Measurements from ENCODE around the gene SKOR1.

SKOR1 gene

GRCh38 chr15:67784856-67785430 lies 40.4 kb upstream of the SKOR1 start:
- Histone ChIP-seq H3K4me2 (ENCODE audit: low read length) (peak overlapping the region; percentile 50), H3F3A (ENCODE audit: insufficient read depth, low read length) (peaks cover 12% of the 10 kb centered on the region), H3K4me3 (ENCODE audit: low read depth, low read length, poor library complexity, severe bottlenecking) (peak overlapping the region; percentile 11), H3K27ac (ENCODE audit: low read depth, low read length, poor library complexity, severe bottlenecking) (peak overlapping the region; percentile 99), H3K4me1 (ENCODE audit: insufficient read depth, low read length, severe bottlenecking) (peaks cover 90% of the 10 kb centered on the region), H3K9me2 (ENCODE audit: low read depth, low read length) (no peaks in the 10 kb centered on the region), H3K27me3 (ENCODE audit: insufficient read depth, low read length) (no peaks in the 10 kb centered on the region), H3K9ac (ENCODE audit: low read length) (peak overlapping the region; percentile 62), H3K36me3 (ENCODE audit: insufficient read depth, low read length) (no peaks in the 10 kb centered on the region), H3K9me3 (ENCODE audit: low read length) (no peaks in the 10 kb centered on the region), H4K20me1 (ENCODE audit: insufficient read depth, low read length) (no peaks in the 10 kb centered on the region), H2AFZ (ENCODE audit: low read length) (no peak overlapping the region), H3K79me2 (ENCODE audit: insufficient read depth, low read length) (peaks cover 14% of the 10 kb centered on the region; the same call in 1 of the 2 replicates)
- TF ChIP-seq CTCF (IDR thresholded peaks at IDR 0.05; ENCODE audit: low read length): no peak
- no peak for TF ChIP-seq EZH2 (IDR thresholded peaks at IDR 0.05; ENCODE audit: borderline replicate concordance, low read length)

- TF ChIP-seq EZH2 (IDR thresholded peaks at IDR 0.05; ENCODE audit: borderline replicate concordance, low read length) (no peak), CTCF (IDR thresholded peaks at IDR 0.05; ENCODE audit: low read length) (no peak)
- Histone ChIP-seq H3K9me3 (ENCODE audit: low read length) (no peaks in the 10 kb centered on the region), H3K9me2 (ENCODE audit: low read depth, low read length) (no peaks in the 10 kb centered on the region), H3K36me3 (ENCODE audit: insufficient read depth, low read length) (no peaks in the 10 kb centered on the region), H3F3A (ENCODE audit: insufficient read depth, low read length) (peaks cover 12% of the 10 kb centered on the region), H4K20me1 (ENCODE audit: insufficient read depth, low read length) (no peaks in the 10 kb centered on the region), H3K79me2 (ENCODE audit: insufficient read depth, low read length) (peaks cover 14% of the 10 kb centered on the region; the same call in 1 of the 2 replicates), H3K27ac (ENCODE audit: low read depth, low read length, poor library complexity, severe bottlenecking) (peak overlapping the region; percentile 99), H3K9ac (ENCODE audit: low read length) (peak overlapping the region; percentile 62), H3K4me2 (ENCODE audit: low read length) (peak overlapping the region; percentile 50), H3K4me3 (ENCODE audit: low read depth, low read length, poor library complexity, severe bottlenecking) (peak overlapping the region; percentile 11), H2AFZ (ENCODE audit: low read length) (no peak overlapping the region), H3K4me1 (ENCODE audit: insufficient read depth, low read length, severe bottlenecking) (peaks cover 90% of the 10 kb centered on the region), H3K27me3 (ENCODE audit: insufficient read depth, low read length) (no peaks in the 10 kb centered on the region)
Observed at GRCh38 chr15:67785431-67785830, 39.9 kb upstream of the SKOR1 start.

- peaks cover 12% of the 10 kb centered on the region for H3F3A ChIP-seq (ENCODE audit: insufficient read depth, low read length)
- H3K79me2 ChIP-seq (ENCODE audit: insufficient read depth, low read length): peaks cover 12% of the 10 kb centered on the region; the same call in 1 of the 2 replicates
- no peaks in the 10 kb centered on the region for H3K9me3 ChIP-seq (ENCODE audit: low read length)
- no peak for TF ChIP-seq CTCF (IDR thresholded peaks at IDR 0.05; ENCODE audit: low read length)
- no peak for TF ChIP-seq EZH2 (IDR thresholded peaks at IDR 0.05; ENCODE audit: borderline replicate concordance, low read length)
- no peaks in the 10 kb centered on the region for H3K27me3 ChIP-seq (ENCODE audit: insufficient read depth, low read length)
- H3K27ac ChIP-seq (ENCODE audit: low read depth, low read length, poor library complexity, severe bottlenecking): peak overlapping the region; percentile 99
- H3K9ac ChIP-seq (ENCODE audit: low read length): peak overlapping the region; percentile 62; the same call in 1 of the 2 replicates
- H3K9me2 ChIP-seq (ENCODE audit: low read depth, low read length): no peaks in the 10 kb centered on the region
- peaks cover 90% of the 10 kb centered on the region for H3K4me1 ChIP-seq (ENCODE audit: insufficient read depth, low read length, severe bottlenecking)
- no peak overlapping the region for H3K4me3 ChIP-seq (ENCODE audit: low read depth, low read length, poor library complexity, severe bottlenecking)
- H3K4me2 ChIP-seq (ENCODE audit: low read length): peak overlapping the region; percentile 50; the same call in 1 of the 2 replicates
- H3K36me3 ChIP-seq (ENCODE audit: insufficient read depth, low read length): no peaks in the 10 kb centered on the region
- H2AFZ ChIP-seq (ENCODE audit: low read length): no peak overlapping the region
- no peaks in the 10 kb centered on the region for H4K20me1 ChIP-seq (ENCODE audit: insufficient read depth, low read length)
Observed at GRCh38 chr15:67786646-67787045, 38.7 kb upstream of the SKOR1 start.

Measured in OCI-LY1 (cell line).